IPS-18c (cell line): ENCODE data around the gene KCNE3.
"Not testable (repeated sequence)": the region's sequence is repeated elsewhere in the genome, so short reads cannot be mapped to it uniquely, and the experiment has no call there.

Experiments used
- H3K4me3 ChIP-seq: 2 replicates; pipeline ENCODE4 v1.7.0; 2013; ENCODE audit warnings: low read depth, mild to moderate bottlenecking, low read length, moderate library complexity; ENCODE audit not compliant: insufficient read depth
- H3K9me3 ChIP-seq: one replicate; pipeline ENCODE4 v1.6.1; 2013; ENCODE audit warnings: mild to moderate bottlenecking, low read length, moderate library complexity; ENCODE audit not compliant: control insufficient read depth, insufficient read depth

Gene KCNE3

GRCh38 chr11:74417379-74417804 lies 50.0 kb downstream of the KCNE3 start:
- no peaks in the 10 kb centered on the region for H3K9me3 ChIP-seq
- no peak overlapping the region for H3K4me3 ChIP-seq

DNA sequence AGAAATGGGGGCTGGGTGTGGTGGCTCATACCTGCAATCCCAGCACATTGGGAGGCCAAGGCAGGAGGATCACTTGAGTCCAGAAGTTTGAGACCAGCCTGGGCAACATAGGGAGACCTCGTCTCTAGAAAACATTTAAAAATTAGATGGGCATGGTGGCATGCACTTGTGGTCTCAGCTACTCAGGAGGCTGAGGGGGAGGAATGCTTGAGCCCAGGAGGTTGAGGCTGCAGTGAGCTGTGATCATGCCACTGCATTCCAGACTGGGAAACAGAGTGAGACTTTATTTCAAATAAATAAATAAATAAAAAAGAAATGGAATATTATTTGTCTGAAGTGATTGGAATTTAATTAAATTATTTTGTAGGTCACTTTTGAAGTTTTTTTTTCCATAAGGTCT lies 50.4 kb downstream of the KCNE3 start:
- not testable (repeated sequence) for H3K9me3 ChIP-seq, H3K4me3 ChIP-seq

DNA sequence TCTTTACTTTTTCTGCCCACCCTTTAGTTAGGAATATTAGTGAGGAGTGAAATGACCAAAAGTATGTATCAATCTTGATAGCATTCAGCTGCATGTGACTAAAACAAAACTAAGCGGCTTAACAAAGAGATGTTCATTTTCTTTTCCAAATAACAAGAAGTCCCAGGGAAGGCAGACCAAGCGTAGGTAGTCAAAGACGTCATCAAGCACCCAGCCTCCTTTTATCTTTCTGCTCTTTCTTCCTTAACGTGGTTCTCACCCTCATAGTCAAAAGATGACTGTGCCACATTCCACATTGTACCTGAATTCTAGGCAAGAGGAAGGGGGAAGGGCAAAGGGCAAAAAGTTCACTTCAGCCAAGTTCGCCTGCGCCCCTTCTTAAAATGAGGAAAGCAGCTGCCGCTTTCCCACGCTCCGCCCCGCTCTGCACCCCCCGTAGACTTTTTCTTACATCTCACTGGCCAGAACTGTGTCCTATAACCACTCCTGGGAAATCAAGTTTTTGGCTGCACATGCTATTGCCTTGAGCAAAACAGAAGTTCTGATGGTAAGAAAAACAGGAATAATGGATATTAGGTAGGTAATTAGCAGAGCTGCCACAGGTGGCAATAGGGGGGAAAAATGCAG lies 54.5 kb downstream of the KCNE3 start:
- Histone ChIP-seq H3K4me3 (no peak overlapping the region), H3K9me3 (no peaks in the 10 kb centered on the region)

- no peak overlapping the region for H3K4me3 ChIP-seq
- H3K9me3 ChIP-seq = no peaks in the 10 kb centered on the region
Measured at GRCh38 chr11:74412321-74412720, 55.0 kb downstream of the KCNE3 start.

GRCh38 chr11:74409633-74410032 lies 57.7 kb downstream of the KCNE3 start:
- H3K4me3 ChIP-seq = no peak overlapping the region
- H3K9me3 ChIP-seq = no peaks in the 10 kb centered on the region
